Measurements from ENCODE around the gene ING3.

ING3 gene

DNA sequence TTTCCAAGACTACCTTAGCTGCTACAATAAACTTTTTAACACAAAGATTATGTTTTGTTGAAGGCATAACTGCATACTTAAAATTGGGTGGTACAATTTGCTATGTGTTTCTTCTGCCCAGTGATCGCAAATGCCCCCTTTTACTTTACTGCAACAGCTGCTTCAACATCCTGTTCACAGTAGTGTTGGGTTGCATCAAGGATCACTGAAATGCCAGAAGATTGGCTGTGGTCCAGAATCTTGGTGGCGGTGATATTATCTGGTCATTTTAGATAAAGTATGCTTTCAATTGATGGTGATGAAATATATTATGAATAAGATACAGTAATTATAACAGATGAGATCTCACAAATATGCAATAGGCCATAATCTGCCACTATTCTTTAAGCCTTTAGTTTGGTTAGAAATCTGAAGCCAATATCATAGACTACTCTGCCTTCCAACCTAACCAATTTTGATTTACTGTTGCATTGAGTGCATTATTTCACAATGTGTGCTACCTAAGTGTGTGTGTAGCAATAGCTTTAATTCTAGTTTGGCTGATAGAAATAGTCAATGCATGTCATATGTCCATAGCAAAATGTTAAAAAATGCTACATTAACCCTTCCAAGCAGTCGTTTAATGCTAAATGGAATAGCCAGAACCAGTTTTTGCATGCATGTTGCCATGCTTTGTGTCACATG is 29.8 kb upstream of the ING3 start:
- TF ChIP-seq ZFX (IDR thresholded peaks at IDR 0.05): no peak
- TF ChIP-seq, protein P1, sequence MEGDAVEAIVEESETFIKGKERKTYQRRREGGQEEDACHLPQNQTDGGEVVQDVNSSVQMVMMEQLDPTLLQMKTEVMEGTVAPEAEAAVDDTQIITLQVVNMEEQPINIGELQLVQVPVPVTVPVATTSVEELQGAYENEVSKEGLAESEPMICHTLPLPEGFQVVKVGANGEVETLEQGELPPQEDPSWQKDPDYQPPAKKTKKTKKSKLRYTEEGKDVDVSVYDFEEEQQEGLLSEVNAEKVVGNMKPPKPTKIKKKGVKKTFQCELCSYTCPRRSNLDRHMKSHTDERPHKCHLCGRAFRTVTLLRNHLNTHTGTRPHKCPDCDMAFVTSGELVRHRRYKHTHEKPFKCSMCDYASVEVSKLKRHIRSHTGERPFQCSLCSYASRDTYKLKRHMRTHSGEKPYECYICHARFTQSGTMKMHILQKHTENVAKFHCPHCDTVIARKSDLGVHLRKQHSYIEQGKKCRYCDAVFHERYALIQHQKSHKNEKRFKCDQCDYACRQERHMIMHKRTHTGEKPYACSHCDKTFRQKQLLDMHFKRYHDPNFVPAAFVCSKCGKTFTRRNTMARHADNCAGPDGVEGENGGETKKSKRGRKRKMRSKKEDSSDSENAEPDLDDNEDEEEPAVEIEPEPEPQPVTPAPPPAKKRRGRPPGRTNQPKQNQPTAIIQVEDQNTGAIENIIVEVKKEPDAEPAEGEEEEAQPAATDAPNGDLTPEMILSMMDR (conservative IDR thresholded peaks at IDR 0.05): no peak
- no peak overlapping the region for H3K27ac ChIP-seq

GRCh38 chr7:120924837-120925236 is 25.7 kb upstream of the ING3 start:
- no peak overlapping the region for H3K27ac ChIP-seq
- TF ChIP-seq ZFX (IDR thresholded peaks at IDR 0.05): no peak
- TF ChIP-seq, protein P1 (conservative IDR thresholded peaks at IDR 0.05): no peak

DNA sequence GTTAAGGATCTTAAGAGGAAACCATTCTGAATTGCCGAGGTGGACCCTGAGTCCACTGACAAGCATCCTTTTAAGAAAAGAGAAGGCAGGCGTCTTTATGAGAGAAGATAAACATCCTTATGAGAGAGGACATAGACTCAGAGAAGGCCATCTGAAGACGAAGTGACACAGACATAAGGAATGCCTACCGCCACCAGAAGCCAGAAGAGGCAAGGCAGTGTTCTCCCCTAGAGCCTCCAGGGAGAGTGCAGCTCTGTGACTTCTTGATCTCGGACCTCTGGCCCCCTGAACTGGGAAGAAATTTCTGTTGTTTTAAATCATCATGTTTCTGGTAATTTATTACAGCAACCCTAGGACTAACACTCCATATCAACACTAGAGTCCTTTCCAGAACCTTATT is 25.2 kb upstream of the ING3 start:
- TF ChIP-seq, protein P1 (conservative IDR thresholded peaks at IDR 0.05): no peak
- no peak for TF ChIP-seq ZFX (IDR thresholded peaks at IDR 0.05)
- no peak overlapping the region for H3K27ac ChIP-seq

DNA sequence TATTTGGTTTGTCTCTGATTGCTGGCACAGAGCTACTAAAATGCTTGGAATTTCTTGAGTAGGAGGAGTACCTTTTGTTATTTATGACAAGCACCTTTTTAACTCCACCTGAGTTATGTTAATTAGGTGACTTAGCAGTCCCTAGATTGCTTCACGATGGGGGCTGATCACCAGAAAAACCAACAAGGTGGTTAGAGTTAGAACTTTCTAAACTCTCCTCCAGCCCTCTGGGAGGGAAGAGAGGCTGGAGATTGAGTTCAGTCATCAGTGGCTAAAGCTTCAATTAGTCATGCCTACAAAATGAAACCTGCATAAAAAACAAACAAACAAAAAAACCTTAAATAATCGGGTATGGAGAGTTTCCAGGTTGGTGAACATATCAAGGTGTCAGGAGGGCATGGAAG is 23.6 kb upstream of the ING3 start:
- TF ChIP-seq, protein P1 (conservative IDR thresholded peaks at IDR 0.05): no peak
- TF ChIP-seq ZFX (IDR thresholded peaks at IDR 0.05): no peak
- H3K27ac ChIP-seq: no peak overlapping the region

DNA sequence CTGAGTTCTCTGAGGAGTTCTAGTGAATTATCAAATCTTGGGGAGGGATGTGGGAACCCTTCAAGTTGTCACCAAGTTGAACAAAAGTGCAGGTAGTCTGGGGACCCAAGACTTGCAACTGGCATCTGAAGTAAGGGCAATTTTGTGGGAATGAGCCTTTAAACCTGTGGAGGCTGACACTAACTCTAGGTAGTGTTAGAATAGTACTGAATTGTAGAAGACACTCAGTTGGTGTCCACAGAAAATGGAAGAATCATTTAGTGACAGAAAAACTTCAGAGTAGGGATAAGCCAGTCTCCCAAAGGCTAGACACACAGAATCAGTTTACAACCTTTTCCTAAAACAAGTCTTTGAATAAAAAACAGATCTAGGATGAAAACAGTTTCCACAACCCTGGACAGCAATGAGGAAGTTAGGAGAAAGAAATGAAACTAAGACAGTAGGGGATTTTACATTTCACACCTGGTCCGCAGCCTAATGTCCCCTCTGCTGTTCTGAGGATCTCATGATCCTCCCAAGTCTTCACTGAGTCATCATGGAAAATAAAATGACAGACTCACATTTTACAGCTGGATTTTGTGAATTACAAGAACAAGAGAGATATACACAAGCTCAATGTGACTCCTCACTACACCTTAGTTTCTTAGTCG is 23.0 kb upstream of the ING3 start:
- TF ChIP-seq, protein P1 (conservative IDR thresholded peaks at IDR 0.05): no peak
- no peak for TF ChIP-seq ZFX (IDR thresholded peaks at IDR 0.05)
- no peak overlapping the region for H3K27ac ChIP-seq

- no peak overlapping the region for H3K27ac ChIP-seq
- no peak for TF ChIP-seq ZFX (IDR thresholded peaks at IDR 0.05)
- TF ChIP-seq, protein P1 (conservative IDR thresholded peaks at IDR 0.05): no peak
Observed at GRCh38 chr7:120931243-120931642, 19.3 kb upstream of the ING3 start.

DNA sequence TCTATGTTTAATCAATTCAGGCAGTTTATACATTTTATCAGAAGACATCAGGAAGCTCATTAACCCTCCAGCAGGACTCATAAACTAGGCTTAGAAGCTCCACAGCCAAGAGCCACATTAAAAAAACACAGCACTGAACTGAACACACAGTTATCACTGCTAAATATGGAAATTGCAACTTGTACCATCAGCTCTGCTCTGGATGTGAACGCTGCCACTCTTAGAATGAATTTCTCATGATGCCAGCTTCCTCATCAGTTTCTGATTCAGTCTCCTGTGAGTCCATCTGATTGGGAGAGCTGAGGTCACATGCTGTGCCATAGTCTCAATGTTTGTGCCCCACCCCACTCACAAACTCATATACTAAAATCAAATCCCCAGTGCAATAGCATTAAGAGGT is 17.1 kb upstream of the ING3 start:
- H3K27ac ChIP-seq: no peak overlapping the region
- TF ChIP-seq ZFX (IDR thresholded peaks at IDR 0.05): no peak
- TF ChIP-seq, protein P1 (conservative IDR thresholded peaks at IDR 0.05): no peak
